Transverse colon (tissue), 3 donors: ENCODE data around the gene UGT2A1.

Experiments
- EP300 ChIP-seq: sonication (generic); formaldehyde crosslinking; IDR thresholded peaks from one replicate; pipeline ENCODE4 v1.6.1; 2017; ENCODE audit warnings: antibody characterized with exemption, low read depth
- POLR2A ChIP-seq: fragments of 450-650 bp; IDR thresholded peaks from one replicate; pipeline ENCODE4 v1.6.1; 2016; ENCODE audit warnings: antibody characterized with exemption, mild to moderate bottlenecking, moderate library complexity
- TF ChIP-seq, protein P1 (sequence below), 5 experiments: fragments of 200-600 bp in 3 of 5; fragments of 450-650 bp in 2 of 5; sonication (generic) in 3 of 5; IDR thresholded peaks; 1 replicate in 2 of 5; 2 replicates in 3 of 5; pipeline ENCODE4 v1.5.1; 2016 to 2017; ENCODE audit warnings: antibody characterized with exemption in 5 of 5, inconsistent platforms in 3 of 5, mild to moderate bottlenecking in 2 of 5, moderate library complexity in 1 of 5

DNA sequence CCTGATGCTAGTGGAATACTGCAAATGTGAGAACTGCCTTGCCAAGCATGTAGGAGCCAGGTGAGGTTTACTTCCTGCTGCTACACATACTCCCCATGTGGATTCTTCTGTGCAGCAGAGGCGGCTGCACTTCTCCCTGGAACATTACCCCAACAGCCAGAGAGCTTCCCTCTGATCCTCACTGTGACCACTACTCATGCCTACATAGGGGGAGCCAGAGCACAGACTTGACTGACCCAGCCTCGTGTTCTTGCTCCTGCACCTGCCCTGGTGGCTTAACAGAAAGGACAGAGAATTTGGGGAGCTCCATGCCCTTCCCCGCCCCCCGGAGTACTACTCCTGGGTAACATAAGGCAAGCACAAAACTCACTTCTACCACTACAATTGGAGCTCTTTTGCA is 52.0 kb downstream of the UGT2A1 start:
- TF ChIP-seq, protein P1, sequence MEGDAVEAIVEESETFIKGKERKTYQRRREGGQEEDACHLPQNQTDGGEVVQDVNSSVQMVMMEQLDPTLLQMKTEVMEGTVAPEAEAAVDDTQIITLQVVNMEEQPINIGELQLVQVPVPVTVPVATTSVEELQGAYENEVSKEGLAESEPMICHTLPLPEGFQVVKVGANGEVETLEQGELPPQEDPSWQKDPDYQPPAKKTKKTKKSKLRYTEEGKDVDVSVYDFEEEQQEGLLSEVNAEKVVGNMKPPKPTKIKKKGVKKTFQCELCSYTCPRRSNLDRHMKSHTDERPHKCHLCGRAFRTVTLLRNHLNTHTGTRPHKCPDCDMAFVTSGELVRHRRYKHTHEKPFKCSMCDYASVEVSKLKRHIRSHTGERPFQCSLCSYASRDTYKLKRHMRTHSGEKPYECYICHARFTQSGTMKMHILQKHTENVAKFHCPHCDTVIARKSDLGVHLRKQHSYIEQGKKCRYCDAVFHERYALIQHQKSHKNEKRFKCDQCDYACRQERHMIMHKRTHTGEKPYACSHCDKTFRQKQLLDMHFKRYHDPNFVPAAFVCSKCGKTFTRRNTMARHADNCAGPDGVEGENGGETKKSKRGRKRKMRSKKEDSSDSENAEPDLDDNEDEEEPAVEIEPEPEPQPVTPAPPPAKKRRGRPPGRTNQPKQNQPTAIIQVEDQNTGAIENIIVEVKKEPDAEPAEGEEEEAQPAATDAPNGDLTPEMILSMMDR (IDR thresholded peaks at IDR 0.05) = no peak
- no peak for TF ChIP-seq POLR2A
- TF ChIP-seq EP300 = no peak
